Pons (tissue), 1 donor: ENCODE measurements around the gene CCDC92.
A peak's percentile ranks its signal among the peaks of the same experiment; 100 is the strongest.

Source experiments
- DNase-seq: peaks from one replicate; pipeline ENCODE4 v3.0.0-alpha.2; 2016; ENCODE audit warnings: low spot score

The CCDC92 gene, protein sequence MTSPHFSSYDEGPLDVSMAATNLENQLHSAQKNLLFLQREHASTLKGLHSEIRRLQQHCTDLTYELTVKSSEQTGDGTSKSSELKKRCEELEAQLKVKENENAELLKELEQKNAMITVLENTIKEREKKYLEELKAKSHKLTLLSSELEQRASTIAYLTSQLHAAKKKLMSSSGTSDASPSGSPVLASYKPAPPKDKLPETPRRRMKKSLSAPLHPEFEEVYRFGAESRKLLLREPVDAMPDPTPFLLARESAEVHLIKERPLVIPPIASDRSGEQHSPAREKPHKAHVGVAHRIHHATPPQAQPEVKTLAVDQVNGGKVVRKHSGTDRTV

DNA sequence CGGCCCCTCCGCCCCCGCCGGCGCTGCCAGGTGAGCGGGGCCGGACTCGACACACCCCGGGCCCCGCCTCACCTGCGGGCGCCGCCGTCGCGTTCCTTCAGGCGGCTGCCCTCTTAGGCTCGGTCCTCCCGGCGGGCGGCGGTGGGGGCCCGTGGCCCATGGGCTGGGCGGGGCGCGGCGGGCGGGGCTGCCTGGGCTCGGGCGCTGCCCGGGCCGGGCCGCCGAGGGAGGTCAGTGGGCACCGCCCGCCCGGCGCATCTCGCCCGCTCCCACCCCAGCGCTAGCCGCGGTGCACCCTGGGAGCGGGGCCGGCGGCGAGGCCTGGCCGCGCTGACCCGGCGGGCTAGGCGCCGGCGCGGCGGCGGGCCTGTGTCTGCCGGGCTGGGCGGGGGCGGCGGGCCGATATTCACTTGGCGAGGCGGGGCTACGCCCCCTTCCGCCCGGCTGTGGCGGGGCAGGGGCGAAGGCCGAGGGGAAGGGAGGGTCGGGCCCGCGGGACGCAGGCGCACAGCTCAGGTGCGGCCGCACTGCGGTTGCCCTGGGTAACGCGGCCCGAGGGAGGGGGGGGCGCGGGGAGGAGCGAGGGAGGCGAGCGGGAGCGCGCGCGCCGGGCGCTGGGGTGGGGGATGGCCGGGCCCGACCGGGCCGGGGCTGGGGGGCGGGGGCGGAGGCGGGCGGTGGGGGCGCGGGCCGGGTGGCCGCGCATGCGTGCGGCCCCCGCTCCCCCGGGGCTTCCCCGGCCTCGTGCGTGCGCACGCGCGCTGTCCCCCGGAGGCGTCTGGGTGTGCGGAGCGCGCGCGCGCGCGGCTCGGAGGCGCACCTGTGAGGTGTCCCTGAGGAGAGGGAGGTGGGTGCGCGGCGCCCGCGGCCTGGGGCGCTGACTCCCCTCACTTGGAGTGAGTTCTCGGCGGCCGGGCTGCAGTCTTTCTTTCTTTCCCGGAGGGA is at the start of gene CCDC92, which contains the start of gene ZNF664:
CCDC92 (minus strand) TSS at position 375 of the 945 bp plus-strand sequence. CDS start 28,526 bp downstream, outside the sequence.
ZNF664 (plus strand) TSS at position 759 of the 945 bp plus-strand sequence. CDS start 38,930 bp downstream, outside the sequence.
- DNase-seq: peak; percentile 84

- DNase-seq: no peak
These were observed 49.5 kb upstream of the CCDC92 start for GRCh38 chr12:124022161-124022560.

DNA sequence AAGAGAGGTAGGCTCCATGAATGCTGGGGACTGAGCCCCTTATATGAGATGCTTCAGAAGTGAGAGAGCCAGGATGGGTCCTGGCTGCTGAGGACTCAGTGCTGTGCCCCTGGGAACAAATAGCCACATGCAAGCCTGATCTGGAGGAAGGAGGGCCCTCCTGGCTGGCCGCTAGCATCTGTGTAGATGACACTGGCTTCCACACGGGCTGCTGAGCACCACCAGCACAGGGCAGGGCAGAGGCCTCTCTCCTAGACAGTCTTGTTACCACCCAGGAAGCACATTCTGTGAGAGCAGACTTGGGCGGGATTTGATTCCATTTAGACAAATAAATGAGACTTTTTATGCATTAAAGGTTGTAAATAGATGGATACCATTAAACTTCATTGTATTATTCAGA is 48.4 kb upstream of the CCDC92 start:
- DNase-seq: no peak

- DNase-seq: no peak
These were observed 47.9 kb upstream of the CCDC92 start for GRCh38 chr12:124020514-124020949.

GRCh38 chr12:124019115-124019514 is 46.5 kb upstream of the CCDC92 start:
- DNase-seq: no peak

DNA sequence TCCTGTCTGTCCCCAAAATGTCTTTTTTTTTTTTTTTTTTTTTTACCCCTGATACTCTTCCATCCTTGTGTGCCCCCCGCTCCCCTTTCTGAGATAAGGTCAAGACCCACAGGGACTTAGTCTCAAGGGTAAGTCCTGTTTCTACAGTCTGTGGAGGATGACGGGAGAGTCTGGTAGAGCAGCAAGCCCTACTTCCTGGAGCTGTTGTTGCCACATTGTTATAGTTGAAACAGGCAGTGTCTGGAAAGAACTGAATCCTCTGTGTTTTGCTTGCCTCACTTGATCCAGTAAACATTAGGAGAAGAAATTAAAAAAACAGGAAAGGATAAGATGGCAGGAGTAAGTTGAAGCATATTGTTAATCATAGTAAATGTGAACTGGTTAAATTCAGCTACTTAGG is 45.9 kb upstream of the CCDC92 start:
- DNase-seq: peak; percentile 60

GRCh38 chr12:124017064-124017463 is 44.4 kb upstream of the CCDC92 start:
- DNase-seq: no peak

- no peak for DNase-seq
These were observed 43.1 kb upstream of the CCDC92 start for GRCh38 chr12:124015494-124016461.

- no peak for DNase-seq
These were observed 40.4 kb upstream of the CCDC92 start for GRCh38 chr12:124013073-124013472.

GRCh38 chr12:124011435-124012115 is 38.9 kb upstream of the CCDC92 start:
- no peak for DNase-seq

DNA sequence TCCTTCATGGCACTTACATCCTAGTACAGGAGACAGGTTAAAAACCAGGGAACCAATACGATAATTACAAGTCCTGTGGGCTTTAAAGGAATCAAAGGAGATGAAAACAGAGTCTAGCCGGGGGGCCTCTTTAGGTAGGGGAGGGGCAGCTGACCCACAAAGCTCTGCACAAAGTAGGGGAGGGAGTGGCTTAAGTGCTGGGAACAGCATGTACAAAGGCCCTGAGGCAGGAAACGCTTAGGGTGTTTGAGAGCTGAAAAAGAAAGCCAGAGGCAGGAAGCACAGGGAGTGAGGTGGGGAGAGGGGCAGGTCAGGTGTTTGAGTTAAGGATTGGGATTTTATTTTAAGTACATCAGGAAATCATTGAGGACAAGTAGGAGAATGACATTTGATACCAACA is 38.1 kb upstream of the CCDC92 start:
- DNase-seq: no peak

DNA sequence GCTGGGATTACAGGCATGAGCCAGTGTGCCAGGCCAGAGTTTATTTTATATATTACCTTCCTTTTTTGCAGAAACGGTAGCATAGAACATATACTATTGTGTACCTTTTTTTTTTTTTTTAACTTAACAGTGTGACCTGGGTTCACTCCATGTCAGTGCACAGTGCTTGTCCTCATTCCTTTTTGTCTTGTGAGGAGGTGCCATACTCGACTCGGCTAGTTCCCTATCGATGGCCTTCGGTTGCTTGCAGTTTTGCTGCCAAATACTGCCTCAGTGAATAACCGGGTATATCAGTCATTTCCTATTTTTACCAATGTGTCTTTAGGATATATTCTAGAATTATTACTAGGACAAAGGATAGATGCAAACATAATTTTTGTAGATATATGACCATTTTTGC is 37.1 kb upstream of the CCDC92 start:
- DNase-seq: no peak

DNA sequence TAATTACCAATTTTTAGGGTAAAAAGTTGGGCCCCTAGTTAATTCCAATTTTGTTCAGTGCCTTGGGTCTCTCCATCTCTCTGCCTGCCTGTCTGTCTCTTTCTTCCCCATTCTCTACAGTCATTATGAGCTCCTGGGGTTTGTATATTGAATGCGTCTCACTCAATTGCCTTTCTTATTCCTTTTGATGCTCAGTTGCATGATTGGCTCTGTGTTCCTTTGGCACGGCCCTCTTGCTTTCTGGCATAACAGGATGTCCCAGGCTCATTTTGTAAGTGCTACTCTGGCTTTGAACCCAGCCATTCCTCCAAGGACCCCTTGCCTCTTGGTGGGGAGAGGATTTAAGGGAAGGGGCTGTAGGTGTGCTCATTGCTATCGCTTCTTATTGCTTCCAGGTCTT is 36.0 kb upstream of the CCDC92 start:
- DNase-seq: no peak

- DNase-seq: no peak
These were observed 35.4 kb upstream of the CCDC92 start for GRCh38 chr12:124007826-124008570.

DNA sequence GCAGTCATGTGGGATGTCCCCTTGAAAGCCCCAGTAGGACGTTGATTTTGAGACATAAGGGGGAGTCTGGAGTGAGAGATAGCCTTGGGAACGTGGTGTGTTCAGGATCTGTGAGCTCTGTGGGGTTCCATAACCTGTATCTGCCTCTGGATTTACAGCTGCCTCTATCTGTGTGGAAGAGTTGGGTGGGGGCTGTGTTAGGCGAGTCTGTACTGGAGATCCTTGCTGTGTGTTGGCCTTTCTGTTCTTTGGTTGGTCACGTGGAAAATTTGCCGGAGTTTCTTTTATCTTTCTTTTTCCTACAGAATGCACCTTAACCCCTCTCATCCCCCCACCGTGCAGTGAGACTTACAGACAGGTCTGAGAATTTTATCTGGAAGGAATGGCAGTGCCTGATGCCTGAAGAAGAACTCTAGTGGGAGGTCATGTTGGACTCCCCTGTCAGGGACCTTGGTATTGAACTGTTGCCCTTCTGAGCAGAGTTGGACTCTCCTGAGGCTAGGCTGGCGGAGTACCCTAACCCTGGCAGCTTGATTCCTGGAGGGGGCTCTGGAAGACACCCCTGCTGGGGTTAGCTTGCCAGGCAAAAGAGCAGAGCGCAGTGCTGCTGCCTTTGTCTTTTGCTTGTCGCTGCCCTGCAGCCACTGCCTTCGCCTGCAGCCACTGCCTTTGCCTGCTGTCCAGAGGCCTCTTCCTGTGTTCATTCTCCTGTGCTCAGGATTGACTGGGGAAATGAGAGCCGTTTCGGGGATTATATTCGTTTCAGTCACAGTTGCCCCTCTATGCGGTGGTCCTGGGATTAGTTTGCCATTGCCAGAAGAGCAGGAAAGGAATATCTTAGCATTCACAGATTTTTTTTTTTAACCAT is 34.4 kb upstream of the CCDC92 start:
- no peak for DNase-seq

- DNase-seq: no peak
These were observed 33.6 kb upstream of the CCDC92 start for GRCh38 chr12:124006085-124006845.

DNA sequence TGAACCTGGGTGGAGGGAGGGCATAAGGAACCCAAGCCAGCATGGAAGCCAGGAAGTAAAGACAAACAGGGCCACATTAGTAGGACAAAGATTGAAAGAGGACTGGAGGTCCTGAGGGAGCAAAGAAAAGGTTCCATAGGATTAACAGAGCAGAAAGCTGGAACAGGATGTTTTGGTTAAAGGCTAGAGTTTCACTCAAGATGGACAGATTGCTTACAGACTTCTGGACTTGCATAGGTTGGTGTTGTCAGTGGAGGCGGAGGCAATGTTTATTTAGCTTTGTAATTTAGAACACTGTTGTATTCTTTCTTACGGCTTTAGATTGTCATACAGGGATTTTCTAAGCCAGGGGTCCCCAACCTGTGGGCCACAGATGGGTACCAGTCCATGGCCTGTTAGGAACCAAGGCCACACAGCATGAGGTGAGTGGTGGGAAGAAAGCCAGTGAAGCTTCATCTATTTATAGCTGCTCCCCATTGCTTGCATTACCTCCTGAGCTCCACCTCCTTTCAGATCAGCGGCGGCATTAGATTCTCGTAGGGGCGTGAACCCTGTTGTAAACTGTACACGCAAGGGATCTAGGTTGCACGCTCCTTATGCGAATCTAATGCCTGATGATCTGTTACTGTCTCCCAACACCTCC is 31.7 kb upstream of the CCDC92 start:
- no peak for DNase-seq

DNA sequence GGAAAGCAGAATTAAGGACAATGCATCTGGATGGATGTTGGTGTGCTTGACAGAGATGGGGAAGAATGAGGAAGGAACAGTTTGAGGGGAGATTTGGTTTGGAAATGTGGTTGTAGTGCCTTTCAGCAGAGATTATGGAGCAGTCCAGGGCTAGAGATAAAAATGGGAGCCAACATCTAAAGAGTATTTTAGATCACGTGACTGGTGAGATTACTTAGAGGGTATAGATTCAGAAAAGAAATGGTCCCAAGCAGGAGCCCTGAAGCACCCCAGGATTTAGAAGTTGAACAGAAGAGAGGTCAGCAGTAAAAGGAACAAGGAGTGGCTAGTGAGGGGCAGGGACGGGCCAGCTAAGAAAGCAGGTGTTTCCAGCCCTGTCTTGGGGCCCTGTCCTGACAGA is 30.0 kb upstream of the CCDC92 start:
- DNase-seq: no peak
